Measurements from ENCODE around the gene MPC2.

Gene MPC2

GRCh38 chr1:167936930-167937708 lies at the start of gene MPC2:
Gene MPC2 (minus strand): TSS chr1:167937072. CDS start chr1:167935841, 1,231 bp downstream.
- DNase-seq = peak; percentile 49 to 83 (median 72)

GRCh38 chr1:167984886-167985489 lies 48.1 kb upstream of the MPC2 start:
- DNase-seq = no peak

GRCh38 chr1:167983797-167984420 lies 47.0 kb upstream of the MPC2 start:
- DNase-seq = no peak

- no peak for DNase-seq
Observed at GRCh38 chr1:167981933-167982332, 45.1 kb upstream of the MPC2 start.

GRCh38 chr1:167977245-167977644 lies 40.4 kb upstream of the MPC2 start:
- DNase-seq = no peak

- no peak for DNase-seq
Observed at GRCh38 chr1:167974698-167975097, 37.8 kb upstream of the MPC2 start.

- DNase-seq = no peak
Observed at GRCh38 chr1:167973832-167974231, 37.0 kb upstream of the MPC2 start.

- DNase-seq = no peak
Observed at GRCh38 chr1:167968569-167968968, 31.7 kb upstream of the MPC2 start.

GRCh38 chr1:167966050-167966449 lies 29.2 kb upstream of the MPC2 start:
- DNase-seq = no peak

GRCh38 chr1:167964646-167965045 lies 27.8 kb upstream of the MPC2 start:
- DNase-seq = no peak

- DNase-seq = no peak
Observed at GRCh38 chr1:167957710-167958109, 20.8 kb upstream of the MPC2 start.

- no peak for DNase-seq
Observed at GRCh38 chr1:167955915-167956314, 19.0 kb upstream of the MPC2 start.

GRCh38 chr1:167950569-167950968 lies 13.7 kb upstream of the MPC2 start:
- no peak for DNase-seq

- DNase-seq = no peak
Observed at GRCh38 chr1:167949785-167950184, 12.9 kb upstream of the MPC2 start.

- no peak for DNase-seq
Observed at GRCh38 chr1:167947733-167948132, 10.9 kb upstream of the MPC2 start.

GRCh38 chr1:167943541-167943940 lies 6.7 kb upstream of the MPC2 start:
- no peak for DNase-seq

GRCh38 chr1:167940264-167940663 lies 3.4 kb upstream of the MPC2 start:
- no peak for DNase-seq

- DNase-seq = no peak
Observed at GRCh38 chr1:167938080-167938636, 1.3 kb upstream of the MPC2 start.

- DNase-seq = no peak
Observed at GRCh38 chr1:167937709-167938010, 788 bp upstream of the MPC2 start.

- peak; percentile 91 to 99 (median 98) for DNase-seq
Observed at GRCh38 chr1:167936068-167936929, 573 bp downstream of the MPC2 start, which contains the start of gene DCAF6. Gene DCAF6 (plus strand): TSS chr1:167936683. CDS start chr1:167936912, 229 bp downstream.

GRCh38 chr1:167935216-167936067 lies 1.4 kb downstream of the MPC2 start:
- peak in 3 of 6 experiments; percentile 40 to 72 (median 45) for DNase-seq
